ENCODE measurements around the gene BDKRB2. TPM values are rescaled to one million over a fixed set of nuclear protein-coding genes. Genes with fewer than 3 reads are reported as not detected.

Gene BDKRB2
- polyA plus RNA-seq (2012; ENCODE audit: missing spikeins): not detected

DNA sequence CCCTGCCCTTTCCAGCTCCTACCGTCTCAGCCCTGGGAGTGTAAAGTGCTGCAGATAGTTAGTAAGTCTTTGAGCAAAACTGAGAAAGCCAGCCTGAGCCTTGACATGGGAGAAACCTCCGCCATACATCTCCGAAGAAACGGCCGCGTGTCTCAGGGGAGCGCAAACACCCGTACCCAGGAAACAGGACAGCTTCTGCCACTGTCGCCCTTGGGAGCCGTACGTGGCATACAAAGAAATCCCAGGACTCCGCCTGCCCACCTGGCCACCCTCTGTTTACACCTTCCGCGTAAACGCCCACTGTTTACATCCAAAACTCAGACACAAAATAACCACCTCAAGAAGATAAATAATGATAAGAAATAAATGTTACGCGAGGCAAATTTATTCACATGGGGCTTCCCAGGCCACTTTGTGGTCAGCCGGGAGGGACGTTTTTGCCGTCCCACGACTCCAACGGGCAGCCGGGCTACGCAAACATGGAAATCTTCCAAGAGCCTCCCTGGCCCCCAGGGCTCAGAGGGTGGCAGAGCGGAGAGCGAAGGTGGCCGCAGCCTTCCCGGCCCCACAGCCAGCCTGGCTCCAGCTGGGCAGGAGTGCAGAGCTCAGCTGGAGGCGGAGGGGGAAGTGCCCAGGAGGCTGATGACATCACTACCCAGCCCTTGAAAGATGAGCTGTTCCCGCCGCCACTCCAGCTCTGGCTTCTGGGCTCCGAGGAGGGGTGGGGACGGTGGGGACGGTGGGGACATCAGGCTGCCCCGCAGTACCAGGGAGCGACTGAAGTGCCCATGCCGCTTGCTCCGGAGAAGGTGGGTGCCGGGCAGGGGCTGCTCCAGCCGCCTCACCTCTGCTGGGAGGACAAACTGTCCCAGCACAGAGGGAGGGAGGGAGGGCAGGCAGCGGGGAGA lies at the start of gene BDKRB2:
BDKRB2 (plus strand) TSS at position 689 of the 908 bp plus-strand sequence. CDS start 32,269 bp downstream, outside the sequence.
- FAIRE-seq (no peak), DNase-seq (ENCODE audit: insufficient read length) (no peak)
- TF ChIP-seq POLR2A (IDR thresholded peaks at IDR 0.05; ENCODE audit: low read depth, low read length): no peak
- TF ChIP-seq TAF1 (IDR thresholded peaks at IDR 0.05; ENCODE audit: borderline replicate concordance, low read depth, low read length): no peak
- TF ChIP-seq POLR2AphosphoS5 (IDR thresholded peaks at IDR 0.05; ENCODE audit: low read depth, low read length): no peak

GRCh38 chr14:96154900-96155299 lies 49.7 kb upstream of the BDKRB2 start:
- DNase-seq (ENCODE audit: insufficient read length) (no peak), FAIRE-seq (no peak)
- TF ChIP-seq POLR2AphosphoS5 (IDR thresholded peaks at IDR 0.05; ENCODE audit: low read depth, low read length) (no peak), TAF1 (IDR thresholded peaks at IDR 0.05; ENCODE audit: borderline replicate concordance, low read depth, low read length) (no peak), POLR2A (IDR thresholded peaks at IDR 0.05; ENCODE audit: low read depth, low read length) (no peak)

DNA sequence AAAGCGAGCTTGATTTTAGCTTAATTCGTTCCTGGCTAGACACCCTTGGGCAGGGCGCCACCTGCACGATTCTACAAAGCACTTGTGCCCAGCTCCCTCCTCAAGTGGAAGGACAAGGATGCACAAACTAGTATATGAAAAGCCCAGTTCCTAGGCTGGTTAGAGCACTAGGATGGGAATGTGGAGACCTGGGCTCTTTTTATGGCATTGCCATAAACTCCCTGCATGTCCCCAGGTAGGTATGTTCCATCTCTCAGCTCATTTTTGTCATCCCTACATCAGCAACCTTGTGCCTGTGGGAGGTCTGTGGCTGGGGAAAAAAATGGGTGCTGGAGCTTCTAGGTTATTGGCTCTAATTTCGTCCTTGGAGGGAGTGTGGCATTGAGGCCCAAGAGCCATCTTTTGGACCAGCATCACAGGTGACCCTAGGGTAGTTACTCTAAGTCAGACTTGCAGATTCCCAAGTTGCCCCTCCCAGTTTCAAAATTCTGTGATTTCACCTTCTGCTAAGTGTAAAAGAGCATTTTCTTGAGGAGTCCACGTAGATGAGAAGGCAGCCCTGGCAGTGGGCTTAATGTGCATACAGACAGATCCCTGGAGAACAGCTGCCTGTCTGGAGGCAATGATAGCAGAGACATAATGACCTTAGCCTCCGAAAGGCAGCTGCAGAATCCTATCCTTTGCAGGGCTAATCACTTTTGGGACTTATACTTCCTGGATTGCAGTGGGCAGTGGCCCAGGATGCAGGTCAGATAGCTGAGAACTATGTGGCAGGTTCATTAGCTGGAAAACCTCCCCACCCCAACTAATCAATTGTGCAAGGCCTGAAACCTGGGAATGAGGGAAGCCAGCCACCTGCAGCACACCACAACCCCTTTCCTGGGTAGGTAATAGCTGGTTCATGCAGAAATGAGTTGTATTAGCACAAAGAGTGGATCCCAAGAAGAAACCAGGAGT lies 47.6 kb upstream of the BDKRB2 start:
- FAIRE-seq (no peak), DNase-seq (ENCODE audit: insufficient read length) (no peak)
- TF ChIP-seq POLR2A (IDR thresholded peaks at IDR 0.05; ENCODE audit: low read depth, low read length) (no peak), POLR2AphosphoS5 (IDR thresholded peaks at IDR 0.05; ENCODE audit: low read depth, low read length) (no peak), TAF1 (IDR thresholded peaks at IDR 0.05; ENCODE audit: borderline replicate concordance, low read depth, low read length) (no peak)

DNA sequence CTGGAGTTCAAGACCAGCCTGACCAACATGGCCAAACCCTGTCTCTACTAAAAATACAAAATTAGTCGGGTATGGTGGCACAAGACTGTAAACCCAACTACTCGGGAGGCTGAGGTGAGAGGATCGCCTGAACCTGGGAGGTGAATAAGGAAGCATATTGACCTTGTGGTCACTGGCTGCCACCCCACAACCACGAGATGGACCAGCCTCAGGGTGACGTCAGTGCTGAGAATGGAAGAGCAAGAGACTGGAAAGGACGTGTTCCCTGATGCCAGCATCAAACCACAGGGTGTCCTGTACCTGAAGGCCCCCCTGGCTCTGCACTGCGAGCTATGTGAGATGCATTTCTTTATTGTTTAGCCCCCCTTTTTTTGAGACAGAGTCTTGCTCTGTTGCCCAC lies 45.9 kb upstream of the BDKRB2 start:
- TF ChIP-seq POLR2AphosphoS5 (IDR thresholded peaks at IDR 0.05; ENCODE audit: low read depth, low read length): no peak
- no peak for TF ChIP-seq POLR2A (IDR thresholded peaks at IDR 0.05; ENCODE audit: low read depth, low read length)
- TF ChIP-seq TAF1 (IDR thresholded peaks at IDR 0.05; ENCODE audit: borderline replicate concordance, low read depth, low read length): no peak

DNA sequence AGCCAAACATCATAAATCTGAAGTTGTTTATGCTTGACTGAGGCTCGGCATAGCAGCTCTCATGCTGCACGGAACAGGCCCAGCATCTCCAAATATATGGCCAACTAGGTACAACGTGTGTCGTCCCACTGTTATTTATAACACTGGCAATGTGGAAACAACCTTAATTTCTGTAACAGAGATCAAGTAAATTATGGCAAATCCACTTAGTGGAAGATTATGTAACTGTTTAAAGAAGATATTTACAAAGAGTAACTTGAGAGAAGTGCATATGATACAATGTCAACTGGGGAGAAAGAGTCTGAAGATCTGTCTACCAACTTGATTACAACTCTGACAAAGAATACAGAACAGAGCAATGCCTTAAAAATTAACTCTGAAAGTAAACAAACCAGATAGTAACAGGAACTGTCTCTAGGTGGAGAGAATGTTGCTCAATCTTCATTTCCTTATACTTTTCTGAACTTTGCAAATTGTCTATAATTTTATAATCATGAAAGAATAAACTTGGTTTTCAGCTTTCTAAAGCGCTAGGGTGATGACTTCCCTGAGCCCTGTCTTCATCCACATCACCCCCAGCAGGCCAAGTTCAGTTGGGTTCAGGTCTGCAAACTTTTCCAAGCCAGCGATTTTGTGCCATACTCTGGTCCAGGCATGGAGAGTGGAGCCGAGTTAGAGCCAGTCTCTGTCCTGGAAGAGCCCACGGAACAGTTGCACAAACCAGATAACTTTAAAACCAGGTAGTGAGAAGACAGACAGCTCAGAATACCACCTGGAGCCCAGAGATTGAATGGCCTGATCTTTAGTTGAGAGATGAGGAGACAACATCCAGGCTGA lies 44.3 kb upstream of the BDKRB2 start:
- TF ChIP-seq POLR2A (IDR thresholded peaks at IDR 0.05; ENCODE audit: low read depth, low read length) (no peak), POLR2AphosphoS5 (IDR thresholded peaks at IDR 0.05; ENCODE audit: low read depth, low read length) (no peak), TAF1 (IDR thresholded peaks at IDR 0.05; ENCODE audit: borderline replicate concordance, low read depth, low read length) (no peak)
- FAIRE-seq: no peak
- no peak for DNase-seq (ENCODE audit: insufficient read length)

More for the DNA sequence above, 45.9 kb upstream of the BDKRB2 start:
- FAIRE-seq (no peak), DNase-seq (ENCODE audit: insufficient read length) (no peak)

- FAIRE-seq (no peak), DNase-seq (ENCODE audit: insufficient read length) (no peak)
- TF ChIP-seq POLR2A (IDR thresholded peaks at IDR 0.05; ENCODE audit: low read depth, low read length): no peak
- TF ChIP-seq TAF1 (IDR thresholded peaks at IDR 0.05; ENCODE audit: borderline replicate concordance, low read depth, low read length): no peak
- no peak for TF ChIP-seq POLR2AphosphoS5 (IDR thresholded peaks at IDR 0.05; ENCODE audit: low read depth, low read length)
Measured at GRCh38 chr14:96160913-96161310, 43.7 kb upstream of the BDKRB2 start.

DNA sequence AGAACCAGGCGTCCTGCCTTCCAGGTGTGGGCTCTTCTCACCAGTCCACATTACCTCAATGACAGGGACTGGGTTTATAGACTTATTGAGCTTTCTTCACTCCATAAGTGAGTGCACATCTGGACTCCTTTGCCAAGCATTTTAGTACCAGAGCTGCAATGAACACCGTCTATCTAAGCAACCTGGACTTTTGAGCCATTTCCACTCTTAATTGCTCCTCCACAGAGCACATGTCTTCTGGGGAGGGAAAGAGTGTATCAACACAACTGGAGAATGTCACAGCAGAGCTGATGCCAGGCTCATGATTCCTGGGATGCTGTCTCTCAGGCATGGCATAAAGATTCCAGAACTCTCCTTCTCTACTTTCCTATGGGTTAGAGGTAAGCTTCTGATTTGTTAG lies 43.0 kb upstream of the BDKRB2 start:
- no peak for FAIRE-seq
- TF ChIP-seq POLR2AphosphoS5 (IDR thresholded peaks at IDR 0.05; ENCODE audit: low read depth, low read length): no peak
- no peak for TF ChIP-seq POLR2A (IDR thresholded peaks at IDR 0.05; ENCODE audit: low read depth, low read length)
- no peak for TF ChIP-seq TAF1 (IDR thresholded peaks at IDR 0.05; ENCODE audit: borderline replicate concordance, low read depth, low read length)
- no peak for DNase-seq (ENCODE audit: insufficient read length)

GRCh38 chr14:96162265-96162664 lies 42.4 kb upstream of the BDKRB2 start:
- no peak for TF ChIP-seq POLR2A (IDR thresholded peaks at IDR 0.05; ENCODE audit: low read depth, low read length)
- no peak for TF ChIP-seq TAF1 (IDR thresholded peaks at IDR 0.05; ENCODE audit: borderline replicate concordance, low read depth, low read length)
- TF ChIP-seq POLR2AphosphoS5 (IDR thresholded peaks at IDR 0.05; ENCODE audit: low read depth, low read length): no peak
- no peak for DNase-seq (ENCODE audit: insufficient read length)
- no peak for FAIRE-seq

- DNase-seq (ENCODE audit: insufficient read length) (no peak), FAIRE-seq (no peak)
- TF ChIP-seq POLR2AphosphoS5 (IDR thresholded peaks at IDR 0.05; ENCODE audit: low read depth, low read length): no peak
- TF ChIP-seq POLR2A (IDR thresholded peaks at IDR 0.05; ENCODE audit: low read depth, low read length): no peak
- no peak for TF ChIP-seq TAF1 (IDR thresholded peaks at IDR 0.05; ENCODE audit: borderline replicate concordance, low read depth, low read length)
Measured at GRCh38 chr14:96162741-96163140, 41.9 kb upstream of the BDKRB2 start.

GRCh38 chr14:96164861-96165490 lies 39.7 kb upstream of the BDKRB2 start:
- FAIRE-seq (no peak), DNase-seq (ENCODE audit: insufficient read length) (no peak)
- no peak for TF ChIP-seq TAF1 (IDR thresholded peaks at IDR 0.05; ENCODE audit: borderline replicate concordance, low read depth, low read length)
- no peak for TF ChIP-seq POLR2A (IDR thresholded peaks at IDR 0.05; ENCODE audit: low read depth, low read length)
- TF ChIP-seq POLR2AphosphoS5 (IDR thresholded peaks at IDR 0.05; ENCODE audit: low read depth, low read length): no peak

All from GM12892 (cell line).